Measurements from ENCODE around the gene SV2A. TPM values are rescaled to one million over a fixed set of nuclear protein-coding genes. Genes with fewer than 3 reads are reported as not detected.
"Not testable (repeated sequence)": the region's sequence is repeated elsewhere in the genome, so short reads cannot be mapped to it uniquely, and the experiment has no call there.

The SV2A gene
- total and polyA plus RNA-seq, 3 donors from 2014 or later = 1.4 to 2.3 (median 1.7) TPM

- Histone ChIP-seq H3K4me3 (no peak overlapping the region), H3K27ac (peak overlapping the region; percentile 53 to 68), H3K9me3 (no peaks in the 10 kb centered on the region), H3K27me3 (no peaks in the 10 kb centered on the region), H3K4me1 (peaks cover 8% of the 10 kb centered on the region), H3K36me3 (ENCODE audit: low read depth, missing control alignments) (no peaks in the 10 kb centered on the region)
- intact Hi-C loops (cut with DNase I; ENCODE audit: low total_unique reads) = no loop called here
- WGBS, 2 donors = 57 to 78% methylated on average over 4 of the region's 4 CpGs
- DNase-seq = peak; percentile 84
- TF ChIP-seq POLR2A (IDR thresholded peaks at IDR 0.05) = no peak
- TF ChIP-seq, protein P1, sequence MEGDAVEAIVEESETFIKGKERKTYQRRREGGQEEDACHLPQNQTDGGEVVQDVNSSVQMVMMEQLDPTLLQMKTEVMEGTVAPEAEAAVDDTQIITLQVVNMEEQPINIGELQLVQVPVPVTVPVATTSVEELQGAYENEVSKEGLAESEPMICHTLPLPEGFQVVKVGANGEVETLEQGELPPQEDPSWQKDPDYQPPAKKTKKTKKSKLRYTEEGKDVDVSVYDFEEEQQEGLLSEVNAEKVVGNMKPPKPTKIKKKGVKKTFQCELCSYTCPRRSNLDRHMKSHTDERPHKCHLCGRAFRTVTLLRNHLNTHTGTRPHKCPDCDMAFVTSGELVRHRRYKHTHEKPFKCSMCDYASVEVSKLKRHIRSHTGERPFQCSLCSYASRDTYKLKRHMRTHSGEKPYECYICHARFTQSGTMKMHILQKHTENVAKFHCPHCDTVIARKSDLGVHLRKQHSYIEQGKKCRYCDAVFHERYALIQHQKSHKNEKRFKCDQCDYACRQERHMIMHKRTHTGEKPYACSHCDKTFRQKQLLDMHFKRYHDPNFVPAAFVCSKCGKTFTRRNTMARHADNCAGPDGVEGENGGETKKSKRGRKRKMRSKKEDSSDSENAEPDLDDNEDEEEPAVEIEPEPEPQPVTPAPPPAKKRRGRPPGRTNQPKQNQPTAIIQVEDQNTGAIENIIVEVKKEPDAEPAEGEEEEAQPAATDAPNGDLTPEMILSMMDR (IDR thresholded peaks at IDR 0.05) = no peak
Observed at GRCh38 chr1:149945206-149945605, 27.6 kb upstream of the SV2A start.

DNA sequence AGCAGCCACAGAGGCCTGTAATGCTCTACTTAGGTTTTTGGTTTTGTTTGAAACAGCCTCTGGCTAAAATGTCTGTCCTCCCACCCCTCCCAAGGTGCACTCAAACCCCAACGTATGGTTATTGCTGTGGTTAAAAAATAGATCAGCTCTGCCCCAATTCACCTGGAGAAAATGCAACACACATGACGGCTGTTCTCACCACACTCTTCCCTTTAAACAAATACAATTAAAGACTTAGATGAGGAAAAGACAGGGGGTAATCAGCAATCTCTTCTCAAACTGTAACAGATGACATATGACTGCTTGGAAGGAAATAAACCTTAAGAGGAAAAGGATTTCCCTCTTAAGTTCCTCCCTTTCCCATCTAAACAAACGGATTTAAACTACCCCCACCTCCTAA is 25.2 kb upstream of the SV2A start:
- Histone ChIP-seq H3K27me3 (no peaks in the 10 kb centered on the region), H3K9me3 (no peaks in the 10 kb centered on the region), H3K36me3 (ENCODE audit: low read depth, missing control alignments) (no peaks in the 10 kb centered on the region), H3K4me1 (peaks cover 24% of the 10 kb centered on the region), H3K4me3 (no peak overlapping the region), H3K27ac (peak overlapping the region; percentile 45 to 68)
- WGBS, 2 donors = 47 to 49% methylated on average over 3 of the region's 3 CpGs
- no peak for DNase-seq
- intact Hi-C loops (cut with DNase I; ENCODE audit: low total_unique reads) = no loop called here
- no peak for TF ChIP-seq POLR2A (IDR thresholded peaks at IDR 0.05)
- TF ChIP-seq, protein P1 (IDR thresholded peaks at IDR 0.05) = no peak

DNA sequence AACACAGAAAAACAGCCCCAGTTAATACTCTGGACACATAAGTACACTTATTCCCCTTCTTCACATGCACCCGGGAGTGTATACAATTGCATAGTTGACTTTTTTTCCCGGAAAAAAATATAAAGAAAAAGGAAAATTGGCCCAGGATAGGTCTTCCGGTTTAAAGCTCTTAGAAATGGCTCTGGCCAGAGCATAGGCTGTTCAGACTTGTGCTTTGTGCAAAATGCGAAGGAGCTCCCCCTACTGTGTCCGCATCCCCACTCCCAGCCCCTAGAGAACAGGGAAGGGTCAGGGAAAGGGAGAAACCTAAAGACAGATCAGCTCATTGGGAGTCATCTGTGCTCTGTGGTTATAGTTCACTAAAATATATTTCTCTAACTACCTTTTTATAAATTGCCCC is 24.6 kb upstream of the SV2A start:
- H3K27me3 ChIP-seq = no peaks in the 10 kb centered on the region
- no peak for DNase-seq
- no peaks in the 10 kb centered on the region for H3K36me3 ChIP-seq (ENCODE audit: low read depth, missing control alignments)
- intact Hi-C loops (cut with DNase I; ENCODE audit: low total_unique reads) = no loop called here
- no peak overlapping the region for H3K4me3 ChIP-seq
- peak overlapping the region; percentile 2 to 68 for H3K27ac ChIP-seq
- peaks cover 29% of the 10 kb centered on the region for H3K4me1 ChIP-seq
- 37 to 43% methylated on average over 5 of the region's 5 CpGs for WGBS, 2 donors
- H3K9me3 ChIP-seq = no peaks in the 10 kb centered on the region
- TF ChIP-seq POLR2A (IDR thresholded peaks at IDR 0.05) = no peak
- TF ChIP-seq, protein P1 (IDR thresholded peaks at IDR 0.05) = no peak

DNA sequence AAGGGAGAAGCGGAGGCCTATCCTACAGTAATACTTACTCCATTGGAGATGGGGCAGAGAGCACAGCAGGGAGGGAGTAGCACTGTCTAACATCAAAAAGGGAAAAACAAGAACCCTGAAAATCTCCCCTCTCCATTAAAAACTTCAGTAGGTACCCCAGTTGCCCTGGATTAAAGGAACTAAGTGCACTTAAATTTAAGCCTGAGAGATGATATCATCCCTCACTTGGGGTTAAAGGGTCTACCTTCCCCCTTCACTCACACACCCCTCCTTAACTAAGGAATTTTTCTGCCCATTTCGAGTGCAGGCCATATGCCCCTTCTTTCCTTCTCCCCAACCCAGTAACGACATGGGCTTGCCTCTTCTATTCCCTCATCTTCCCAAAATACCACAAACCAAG is 22.8 kb upstream of the SV2A start:
- Histone ChIP-seq H3K27me3 (no peaks in the 10 kb centered on the region), H3K9me3 (no peaks in the 10 kb centered on the region), H3K4me1 (peaks cover 42% of the 10 kb centered on the region), H3K4me3 (no peak overlapping the region), H3K27ac (peak overlapping the region in 1 of 2 donors; percentile 72), H3K36me3 (ENCODE audit: low read depth, missing control alignments) (no peaks in the 10 kb centered on the region)
- DNase-seq = no peak
- intact Hi-C loops (cut with DNase I; ENCODE audit: low total_unique reads) = no loop called here
- TF ChIP-seq, protein P1 (IDR thresholded peaks at IDR 0.05) = no peak
- no peak for TF ChIP-seq POLR2A (IDR thresholded peaks at IDR 0.05)
- WGBS, 2 donors = 85 to 90% methylated on average over 3 of the region's 3 CpGs

DNA sequence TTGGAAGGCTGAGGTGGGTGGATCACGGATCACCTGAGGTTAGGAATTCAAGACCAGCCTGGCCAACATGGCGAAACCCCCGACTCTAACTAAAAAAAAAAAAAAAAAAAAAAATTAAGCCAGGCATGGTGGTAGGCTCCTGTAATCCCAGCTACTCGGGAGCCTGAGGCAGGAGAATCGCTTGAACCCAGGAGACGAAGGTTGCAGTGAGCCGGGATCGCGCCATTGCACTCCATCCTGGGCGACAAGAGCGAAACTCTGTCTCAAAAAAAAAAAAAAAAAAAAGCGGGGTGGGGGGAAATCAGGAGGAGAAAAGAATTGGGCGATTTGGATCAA is 21.0 kb upstream of the SV2A start:
- intact Hi-C loops (cut with DNase I; ENCODE audit: low total_unique reads); DNase-seq; H3K27me3 ChIP-seq; H3K36me3 ChIP-seq (ENCODE audit: low read depth, missing control alignments); H3K4me3 ChIP-seq; H3K9me3 ChIP-seq: not testable (repeated sequence)
- Histone ChIP-seq H3K4me1 (peaks cover 40% of the 10 kb centered on the region), H3K27ac (peak overlapping the region; percentile 66 to 72)
- 44 to 56% methylated on average over 13 of the region's 13 CpGs for WGBS, 2 donors

Data from testis (tissue), 3 donors.